H1 (cell line): Measurements from ENCODE around the gene VGF. TPM values are rescaled to one million over a fixed set of nuclear protein-coding genes. Genes with fewer than 3 reads are reported as not detected.

ENCODE experiments used
- ATF3 ChIP-seq: IDR thresholded peaks from 2 replicates; pipeline ENCODE4 v1.6.1; 2011; ENCODE audit warnings: low read depth, mild to moderate bottlenecking, low read length; ENCODE audit not compliant: insufficient read depth
- BRCA1 ChIP-seq: IDR thresholded peaks from 2 replicates; pipeline ENCODE4 v1.6.1; 2012; ENCODE audit warnings: low read depth, low read length, improper control_type of control experiment
- CHD2 ChIP-seq: IDR thresholded peaks from 2 replicates; pipeline ENCODE4 v1.6.1; 2012; ENCODE audit warnings: low read length, improper control_type of control experiment
- CHD7 ChIP-seq: fragments of 300-600 bp; sonication (generic); IDR thresholded peaks from 2 replicates; pipeline ENCODE4 v1.7.1; 2012; ENCODE audit warnings: low read length, moderate library complexity, mild to moderate bottlenecking, inconsistent platforms; ENCODE audit not compliant: insufficient replicate concordance
- EZH2 ChIP-seq: fragments of 200-600 bp; sonication (generic); IDR thresholded peaks from 2 replicates; pipeline ENCODE4 v1.7.1; 2012; ENCODE audit warnings: low read depth, mild to moderate bottlenecking, moderate library complexity, low read length, inconsistent platforms; ENCODE audit not compliant: severe bottlenecking
- POLR2A ChIP-seq, 2 experiments: IDR thresholded peaks; 1 replicate in 1 of 2; 2 replicates in 1 of 2; pipeline ENCODE4 v1.6.1; 2011; ENCODE audit warnings: low read depth in 2 of 2, low read length in 2 of 2, mild to moderate bottlenecking in 2 of 2; ENCODE audit errors: control extremely low read depth in 1 of 2
- RBBP5 ChIP-seq: IDR thresholded peaks from 2 replicates; pipeline ENCODE4 v1.7.1; 2012; ENCODE audit warnings: low read depth, mild to moderate bottlenecking, inconsistent platforms, low read length, moderate library complexity, borderline replicate concordance
- TAF7 ChIP-seq: optimal IDR thresholded peaks from 2 replicates; pipeline ENCODE3; 2011; ENCODE audit warnings: low read depth, mild to moderate bottlenecking, inconsistent platforms, low read length, moderate library complexity, borderline replicate concordance
- USF2 ChIP-seq: IDR thresholded peaks from 2 replicates; pipeline ENCODE4 v1.6.1; 2011; ENCODE audit warnings: low read length, improper control_type of control experiment
- polyA plus RNA-seq, 7 experiments: library from polyadenylated mRNA; depleted of rRNA in 3 of 7; stranded (reverse) in 5 of 7; unstranded in 2 of 7; fragments of >200 nt in 5 of 7; fragments of 200-250 nt in 2 of 7; gene quantifications; 1 replicate in 5 of 7; 2 replicates in 1 of 7; 4 replicates in 1 of 7; pipeline versions ENCODE4 v1.2.1 to v1.2.3, GENCODE V29; 2011 to 2013; ENCODE audit warnings: missing spikeins in 2 of 7, mixed read lengths in 2 of 7
- total RNA-seq: library from RNA; stranded (reverse); fragmentation: NEBNext Ultra II Directional; extraction: Animal tissue kit (Norgen Biotek cat#: 25700); gene quantifications from 2 replicates; pipeline ENCODE4 v1.2.1, GENCODE V29; 2021

Gene VGF
- total and polyA plus RNA-seq, 2 of the 8 experiments (the other 6 are each of a cell fraction or from before 2014, with no cell fraction given): 1.6 to 7.0 TPM

GRCh38 chr7:101180130-101180755 lies 14.9 kb upstream of the VGF start, which contains the start of gene NAT16 (continued):
- no peak for TF ChIP-seq CHD7
- no peak for TF ChIP-seq ATF3
- no peak for TF ChIP-seq RBBP5
- no peak for TF ChIP-seq POLR2A (IDR thresholded peaks at IDR 0.05; ENCODE audit: control extremely low read depth in 1 of 2, low read depth in 2 of 2, low read length in 2 of 2)
- TF ChIP-seq BRCA1: no peak
- no peak for TF ChIP-seq USF2
- no peak for TF ChIP-seq TAF7
- TF ChIP-seq CHD2: no peak
- peak; percentile 77 for TF ChIP-seq EZH2
